ENCODE data around the gene TNNT3.
"Not testable (repeated sequence)": the region's sequence is repeated elsewhere in the genome, so short reads cannot be mapped to it uniquely, and the experiment has no call there.

The TNNT3 gene

DNA sequence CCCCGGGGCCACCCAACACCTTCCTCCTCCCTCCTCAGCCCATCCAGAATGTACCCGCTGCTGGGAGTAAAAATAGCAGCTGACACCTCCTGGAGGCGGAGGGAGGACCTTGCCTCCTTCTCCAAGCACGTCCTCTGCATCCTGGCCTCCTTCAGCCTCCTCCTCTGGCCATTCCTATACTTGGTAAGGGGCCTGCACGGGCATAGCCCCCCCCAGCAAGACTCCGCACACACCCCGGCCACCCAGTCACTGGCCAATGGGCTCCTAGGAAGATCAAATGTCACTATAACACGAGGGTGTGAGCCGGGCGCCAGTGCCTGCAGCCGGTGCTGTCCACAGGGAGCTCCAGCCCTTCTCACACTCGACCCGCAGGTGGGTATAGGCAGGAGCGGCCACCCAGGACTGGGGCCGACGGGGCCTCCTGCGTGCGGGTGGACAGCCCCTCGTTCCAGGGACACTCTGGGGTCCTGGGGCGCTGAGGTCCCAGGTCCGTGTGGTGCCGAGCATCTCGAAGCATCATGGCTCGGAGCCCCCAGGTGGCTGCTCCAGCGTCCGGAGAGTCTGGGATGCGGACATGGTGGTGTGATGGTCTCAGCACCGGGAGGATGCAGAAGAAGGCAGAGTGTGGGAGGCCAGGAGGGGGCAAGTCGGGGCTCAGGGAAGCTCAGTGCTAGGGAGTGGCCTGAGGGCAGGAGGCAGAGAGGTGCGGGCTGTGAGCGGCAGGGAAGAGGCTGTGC, at the start of gene TNNT3:
TSS of gene TNNT3 (plus strand) at position 313 of the 737 bp plus-strand sequence. CDS start 3,172 bp downstream, outside the sequence.
- DNase-seq: no peak

DNA sequence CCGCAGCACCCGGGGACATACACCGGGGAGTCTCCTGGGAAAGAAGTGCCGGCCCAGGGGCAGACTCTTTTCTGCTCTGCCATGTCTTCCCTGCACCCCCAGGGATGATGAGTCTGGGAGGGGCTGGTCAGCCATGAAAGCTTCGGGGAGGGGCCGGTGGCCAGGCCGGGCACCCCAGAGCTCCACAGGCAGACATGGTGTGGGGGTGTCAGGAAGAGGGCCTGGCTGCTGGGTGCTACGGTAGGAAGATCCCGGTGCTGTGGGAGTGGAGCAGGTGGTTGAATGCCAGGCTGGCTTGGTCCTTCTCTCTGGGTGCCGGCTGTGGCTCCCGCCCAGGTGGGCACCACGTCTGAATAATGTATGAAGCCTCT, 49.2 kb upstream of the TNNT3 start:
- DNase-seq: no peak

DNA sequence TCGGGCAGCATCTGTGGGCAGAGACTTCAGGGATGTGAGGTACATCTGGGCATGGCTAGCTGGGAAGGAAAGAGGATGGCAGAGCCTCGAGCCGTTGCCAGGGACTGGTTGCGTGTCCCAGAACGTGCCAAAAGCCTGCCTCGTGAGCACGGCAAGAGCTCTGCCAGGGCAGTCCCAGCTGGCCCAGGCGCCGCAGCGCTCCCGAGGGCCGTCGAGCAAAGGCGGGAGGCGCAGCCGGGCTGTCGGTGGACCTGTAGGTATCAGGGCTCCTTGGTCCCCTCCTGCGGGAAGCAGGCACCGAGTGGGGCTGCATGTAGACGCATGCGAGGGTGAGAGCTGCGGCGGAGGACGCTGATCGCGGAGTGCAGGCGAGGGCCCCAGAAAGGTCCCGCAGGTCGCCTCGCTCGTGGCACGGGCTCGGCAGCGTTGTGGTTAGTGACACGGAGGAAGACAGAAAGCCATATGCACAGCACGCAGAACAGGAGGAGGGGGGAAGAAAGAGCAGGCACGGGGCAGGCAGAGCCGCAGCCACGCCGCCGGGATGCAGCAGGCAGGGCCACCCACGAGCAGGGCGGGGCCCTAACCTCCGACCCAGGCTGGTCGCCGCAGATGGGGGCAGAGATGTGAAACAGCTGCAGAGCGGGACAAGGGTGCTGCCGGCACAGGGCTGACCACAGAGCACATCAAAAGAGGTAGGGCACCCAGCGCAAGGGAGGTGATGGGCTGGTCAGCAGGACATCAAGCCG, 48.6 kb upstream of the TNNT3 start:
- peak; percentile 55 for DNase-seq

DNA sequence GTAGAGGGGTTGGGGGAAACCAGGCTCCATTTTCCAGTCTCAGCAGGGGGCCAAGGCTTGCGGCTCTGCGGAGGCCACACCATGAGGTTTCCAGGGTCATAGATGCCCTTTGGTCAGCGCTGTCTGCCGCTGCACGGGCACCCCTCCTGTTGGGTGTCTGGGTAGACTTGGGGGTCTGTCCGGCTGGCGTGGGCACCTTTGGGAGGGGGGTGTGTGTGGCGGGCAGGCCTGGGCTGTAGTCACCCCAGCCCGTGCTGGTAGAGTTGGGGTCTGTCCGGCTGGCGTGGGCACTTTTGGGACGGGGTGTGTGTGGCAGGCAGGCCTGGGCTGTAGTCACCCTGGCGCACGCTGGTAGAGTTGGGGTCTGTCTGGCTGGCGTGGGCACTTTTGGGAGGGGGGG, 48.0 kb upstream of the TNNT3 start:
- DNase-seq: no peak

DNA sequence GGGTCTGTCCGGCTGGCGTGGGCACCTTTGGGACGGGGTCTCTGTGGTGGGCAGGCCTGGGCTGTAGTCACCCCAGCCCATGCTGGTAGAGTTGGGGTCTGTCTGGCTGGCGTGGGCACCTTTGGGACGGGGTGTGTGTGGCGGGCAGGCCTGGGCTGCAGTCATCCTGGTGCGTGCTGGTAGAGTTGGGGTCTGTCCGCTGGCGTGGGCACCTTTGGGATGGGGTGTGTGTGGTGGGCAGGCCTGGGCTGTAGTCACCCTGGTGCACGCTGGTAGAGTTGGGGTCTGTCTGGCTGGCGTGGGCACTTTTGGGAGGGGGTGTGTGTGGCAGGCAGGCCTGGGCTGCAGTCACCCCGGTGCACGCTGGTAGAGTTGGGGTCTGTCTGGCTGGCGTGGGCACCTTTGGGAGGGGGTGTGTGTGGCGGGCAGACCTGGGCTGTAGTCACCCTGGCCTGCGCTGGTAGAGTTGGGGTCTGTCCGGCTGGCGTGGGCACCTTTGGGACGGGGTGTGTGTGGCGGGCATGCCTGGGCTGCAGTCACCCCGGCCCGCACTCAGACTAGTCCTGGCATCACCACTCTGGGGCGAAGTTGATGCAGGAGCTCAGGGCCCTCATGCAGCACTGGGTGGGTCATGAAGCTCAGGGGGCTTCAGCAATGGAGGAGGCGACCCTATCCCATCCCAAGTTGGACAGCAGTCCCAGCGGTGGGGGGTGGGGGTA, 47.1 kb upstream of the TNNT3 start:
- no peak for DNase-seq

DNA sequence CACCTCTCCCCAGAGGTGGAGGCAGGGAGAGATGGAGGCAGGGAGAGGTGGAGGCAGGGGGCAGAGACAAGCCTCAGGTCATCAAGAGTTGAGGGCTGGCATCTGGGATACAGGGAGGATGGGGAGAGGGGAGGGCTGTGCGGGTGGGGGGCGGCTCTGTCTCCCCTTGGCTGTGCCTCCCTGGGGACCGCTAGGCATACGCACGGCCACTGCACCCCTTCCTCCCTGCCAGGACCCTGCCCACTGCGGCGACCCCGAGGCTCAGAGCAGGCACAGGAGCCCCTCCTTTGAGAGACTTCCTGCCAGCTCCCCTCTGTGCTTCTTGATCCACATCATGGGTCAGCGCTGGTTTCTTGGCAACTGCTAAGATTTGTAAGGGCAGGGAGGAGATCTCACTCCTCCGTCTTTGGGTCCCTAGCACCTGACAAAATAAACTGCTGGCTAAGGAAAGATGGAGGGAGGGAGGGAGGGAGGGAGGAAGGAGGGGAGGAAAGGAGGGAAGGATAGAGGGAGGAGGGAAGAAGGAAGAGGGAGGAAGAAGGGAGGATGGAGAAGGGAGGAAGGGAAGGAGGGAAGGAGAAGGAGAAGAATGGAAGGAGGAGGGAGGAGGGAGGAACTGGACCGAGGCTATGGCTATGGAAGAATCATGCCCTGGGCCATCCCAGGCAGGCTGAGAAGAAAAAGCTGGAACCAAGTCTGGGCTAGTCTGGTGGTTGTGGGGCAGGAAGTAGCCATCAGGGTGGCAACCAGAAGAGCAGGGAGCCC, 46.3 kb upstream of the TNNT3 start:
- DNase-seq: no peak

DNA sequence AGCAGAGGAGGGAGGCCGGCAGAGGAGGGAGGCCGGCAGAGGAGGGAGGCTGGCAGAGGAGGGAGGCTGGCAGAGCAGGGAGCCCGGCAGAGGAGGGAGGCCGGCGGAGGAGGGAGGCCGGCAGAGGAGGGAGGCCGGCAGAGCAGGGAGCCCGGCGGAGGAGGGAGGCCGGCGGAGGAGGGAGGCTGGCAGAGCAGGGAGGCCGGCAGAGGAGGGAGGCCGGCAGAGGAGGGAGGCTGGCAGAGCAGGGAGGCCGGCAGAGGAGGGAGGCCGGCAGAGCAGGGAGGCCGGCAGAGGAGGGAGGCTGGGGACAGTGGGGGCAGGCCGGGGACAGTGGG, 45.7 kb upstream of the TNNT3 start:
- DNase-seq: not testable (repeated sequence)

DNA sequence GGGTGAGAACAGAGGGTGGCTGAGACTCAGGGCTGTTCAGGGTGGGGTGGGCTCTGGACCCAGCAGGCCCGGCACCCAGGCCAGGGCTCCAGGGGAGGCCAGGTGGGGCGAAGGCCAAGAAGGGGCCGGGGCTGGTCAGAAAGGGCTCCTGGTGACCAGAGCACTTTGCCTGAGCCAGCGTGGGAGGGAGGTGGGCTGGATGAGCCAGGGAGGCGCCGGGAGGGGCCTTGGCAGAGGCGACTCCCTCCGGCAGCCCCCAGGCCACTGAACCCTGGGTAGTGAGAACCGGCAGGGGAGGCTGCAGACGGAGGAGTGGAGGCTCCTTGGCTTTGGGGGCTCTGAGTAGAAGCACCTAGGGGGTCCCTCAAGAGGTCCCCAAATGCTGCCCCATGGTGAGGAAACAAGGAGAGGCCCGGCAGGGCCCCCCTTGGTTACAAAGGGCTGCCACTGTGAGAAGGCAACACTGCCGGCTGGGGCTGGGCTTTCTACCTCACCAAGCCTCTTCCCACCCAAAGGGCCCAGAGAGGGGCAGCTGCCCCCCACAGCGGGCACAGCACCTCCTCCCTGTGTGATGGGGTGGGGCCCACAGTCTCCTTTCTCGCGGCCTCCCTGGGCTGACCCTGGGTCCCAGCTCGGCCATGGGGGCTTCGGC, 44.9 kb upstream of the TNNT3 start:
- DNase-seq: not testable (repeated sequence)

DNA sequence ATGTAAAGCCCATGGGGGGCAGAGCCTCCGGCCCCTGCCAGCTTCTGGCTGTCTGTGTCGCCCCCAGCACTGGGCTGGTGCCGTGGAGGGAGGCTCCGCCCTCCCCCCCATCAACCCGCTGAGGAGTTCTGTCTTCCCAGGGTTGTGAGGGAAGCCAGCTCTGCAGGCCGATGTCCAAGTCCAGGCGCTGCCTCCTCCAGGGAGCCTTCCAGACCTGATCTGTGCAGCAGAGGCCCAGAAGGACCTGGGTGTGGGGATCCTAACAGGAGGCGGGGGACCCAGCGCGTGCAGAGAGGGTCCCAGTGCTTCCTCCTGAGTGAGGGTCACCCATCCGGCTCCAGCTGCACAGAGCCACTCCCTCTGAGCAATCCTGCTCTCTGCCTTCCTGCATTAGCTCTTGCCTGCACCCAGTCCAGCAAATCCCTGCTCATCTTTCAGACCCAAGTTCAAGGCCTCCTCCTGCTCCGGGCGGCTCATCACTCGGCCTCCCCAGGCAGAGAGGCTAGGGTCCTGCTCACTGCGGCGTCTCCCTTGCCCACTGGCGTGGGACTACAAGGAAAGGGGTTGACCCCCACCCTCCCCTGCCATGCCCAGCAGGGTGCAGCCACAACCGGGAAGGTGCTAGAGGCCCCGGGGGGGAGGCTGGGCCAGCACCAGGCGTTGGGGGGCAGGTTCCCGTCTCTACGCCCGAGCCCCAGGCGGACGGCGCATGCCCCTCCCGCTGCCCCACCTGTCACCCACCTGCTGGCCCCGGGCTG, 44.2 kb upstream of the TNNT3 start:
- DNase-seq: no peak

DNA sequence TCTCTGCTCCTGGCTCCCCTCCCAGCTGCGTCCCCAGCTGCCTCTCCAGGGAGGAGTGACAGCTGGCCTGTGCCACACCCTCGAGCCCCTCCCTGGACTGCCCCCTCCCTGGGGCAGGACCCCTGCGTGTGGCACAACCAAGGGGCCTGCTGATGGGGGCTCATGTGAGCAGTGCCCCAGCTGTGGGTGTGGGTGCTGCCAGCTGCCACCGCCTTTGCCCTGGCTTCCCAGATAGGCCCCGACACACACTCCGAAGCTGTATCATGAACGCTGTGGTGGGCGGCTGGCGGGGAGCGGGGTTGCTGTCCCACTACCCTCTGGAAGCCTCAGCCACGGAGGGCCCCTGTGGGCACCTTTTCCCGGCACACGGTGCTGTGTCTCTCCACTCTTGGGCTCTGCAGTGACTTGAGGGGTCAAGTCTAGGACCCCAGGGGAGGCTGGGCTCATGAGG, 43.6 kb upstream of the TNNT3 start:
- DNase-seq: not testable (repeated sequence)

DNA sequence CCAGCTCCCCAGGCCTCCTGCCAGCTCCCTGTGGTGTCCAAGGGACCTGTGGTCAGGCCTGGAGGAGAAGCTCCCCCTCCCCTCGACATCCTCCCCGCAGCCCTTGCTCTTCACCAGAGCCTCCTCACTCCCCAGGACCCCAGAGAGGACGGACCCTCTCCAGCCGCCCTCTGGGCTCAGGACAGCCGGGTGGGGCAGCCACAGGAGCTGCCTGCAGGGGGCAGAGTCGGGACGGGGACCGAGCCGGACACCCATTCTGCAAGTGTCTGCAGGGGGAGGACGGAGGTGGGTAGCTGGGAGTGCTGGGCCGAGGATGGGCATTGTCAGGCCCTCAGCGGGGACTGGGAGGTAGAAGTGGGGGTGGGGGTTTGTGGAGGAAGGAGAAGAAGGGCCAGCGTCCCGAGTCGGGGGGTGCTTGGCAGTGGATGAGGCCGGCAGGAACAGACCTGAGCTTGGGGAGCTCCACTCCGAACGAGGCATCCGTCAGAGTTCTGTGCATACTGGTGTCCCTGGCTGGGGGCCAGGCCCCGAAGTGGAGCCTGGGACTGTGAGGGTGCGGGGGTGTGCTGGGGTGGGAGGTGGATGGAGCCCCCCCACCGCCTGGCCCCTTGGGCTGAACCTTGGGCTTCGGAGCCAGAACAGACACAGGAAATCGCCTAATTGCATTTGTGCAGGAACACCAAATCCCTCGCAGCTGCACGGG, 43.0 kb upstream of the TNNT3 start:
- DNase-seq: no peak

DNA sequence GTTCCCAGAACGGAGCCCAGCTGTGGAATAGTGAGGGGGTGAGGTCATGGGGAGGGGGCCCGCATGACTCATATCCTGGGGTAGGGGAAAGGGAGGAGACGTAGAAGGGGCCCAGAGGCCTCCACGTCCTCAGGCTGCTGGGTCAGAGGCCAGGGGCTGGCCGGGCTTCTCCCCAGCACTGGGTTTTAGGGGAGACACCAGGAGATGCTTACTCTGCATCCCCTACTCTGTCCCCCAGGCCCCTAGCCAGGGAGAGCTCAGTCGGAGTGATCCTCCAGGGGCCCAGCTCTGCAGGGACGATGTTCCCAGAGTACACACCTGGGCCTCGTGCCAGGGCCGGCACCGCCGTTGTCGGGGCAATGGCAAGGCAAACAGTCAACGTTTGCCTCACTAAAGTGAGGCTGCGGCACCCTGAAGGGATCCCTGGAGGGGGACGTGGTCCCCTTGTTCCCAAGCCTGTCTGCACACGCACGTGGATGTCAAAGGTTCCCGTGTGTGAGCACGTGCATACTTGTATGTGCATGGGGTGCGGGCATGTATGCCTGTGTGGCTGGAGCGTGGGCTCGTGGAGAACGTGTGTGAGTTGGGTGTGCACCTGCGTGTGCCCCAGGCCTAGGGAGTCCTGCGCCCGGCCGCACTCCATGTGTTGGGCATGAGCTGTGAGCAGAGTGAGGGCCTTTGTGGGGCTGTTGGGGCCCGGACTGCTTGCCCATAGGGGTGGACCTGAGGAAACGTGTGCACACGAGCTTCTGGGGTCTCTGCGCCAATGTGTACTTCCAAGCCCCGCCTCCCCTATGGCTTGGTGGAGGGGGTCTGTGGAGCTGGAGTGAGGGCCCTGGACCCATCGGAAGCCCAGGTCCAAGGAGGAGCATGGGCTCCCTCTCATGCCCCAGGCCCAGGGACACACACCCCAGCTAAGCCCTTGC, 42.0 kb upstream of the TNNT3 start:
- no peak for DNase-seq

DNA sequence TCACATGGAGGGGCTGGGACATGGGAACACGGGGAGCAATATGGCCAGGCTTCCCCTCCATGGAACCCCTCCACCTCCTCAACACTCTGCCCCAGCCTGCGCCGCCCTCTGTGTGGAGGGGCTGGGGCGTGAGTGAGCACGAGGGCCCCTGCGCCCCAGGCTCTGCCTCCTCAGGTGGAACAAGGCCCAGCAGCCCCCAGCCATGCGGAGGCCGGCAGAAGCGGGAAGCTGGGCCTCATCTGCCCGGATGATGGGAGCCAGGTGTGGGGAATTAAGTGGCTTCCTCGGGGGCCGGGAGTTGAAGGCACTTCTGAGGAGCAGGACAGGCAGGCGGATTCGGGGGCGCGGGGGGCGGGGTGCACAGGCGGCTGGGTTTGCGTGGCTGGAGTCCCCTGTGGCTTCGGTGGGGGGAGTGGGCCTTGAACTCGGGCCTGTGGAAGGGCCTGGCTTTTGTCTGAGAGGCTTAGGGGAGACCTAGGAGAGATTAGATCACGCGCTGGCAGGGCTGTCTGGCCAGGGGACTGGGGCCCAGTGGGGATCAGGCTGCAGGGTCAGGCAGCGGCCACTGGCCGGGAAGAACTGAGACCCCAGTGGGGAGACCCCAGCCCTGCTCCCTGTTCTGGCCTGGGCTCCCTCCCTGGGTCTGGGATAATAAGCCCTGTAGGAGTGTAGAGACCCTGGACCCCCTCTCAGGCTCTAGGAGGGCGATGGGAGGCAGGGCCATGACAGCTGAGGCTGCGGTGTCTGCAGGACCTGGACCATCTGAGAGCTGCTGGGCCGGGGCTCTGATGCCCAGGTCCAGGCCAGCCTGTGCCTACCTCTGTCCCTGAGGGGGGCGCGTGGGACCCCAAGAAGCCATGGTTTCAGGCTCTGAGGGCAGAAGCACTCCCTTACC, 41.1 kb upstream of the TNNT3 start:
- no peak for DNase-seq

DNA sequence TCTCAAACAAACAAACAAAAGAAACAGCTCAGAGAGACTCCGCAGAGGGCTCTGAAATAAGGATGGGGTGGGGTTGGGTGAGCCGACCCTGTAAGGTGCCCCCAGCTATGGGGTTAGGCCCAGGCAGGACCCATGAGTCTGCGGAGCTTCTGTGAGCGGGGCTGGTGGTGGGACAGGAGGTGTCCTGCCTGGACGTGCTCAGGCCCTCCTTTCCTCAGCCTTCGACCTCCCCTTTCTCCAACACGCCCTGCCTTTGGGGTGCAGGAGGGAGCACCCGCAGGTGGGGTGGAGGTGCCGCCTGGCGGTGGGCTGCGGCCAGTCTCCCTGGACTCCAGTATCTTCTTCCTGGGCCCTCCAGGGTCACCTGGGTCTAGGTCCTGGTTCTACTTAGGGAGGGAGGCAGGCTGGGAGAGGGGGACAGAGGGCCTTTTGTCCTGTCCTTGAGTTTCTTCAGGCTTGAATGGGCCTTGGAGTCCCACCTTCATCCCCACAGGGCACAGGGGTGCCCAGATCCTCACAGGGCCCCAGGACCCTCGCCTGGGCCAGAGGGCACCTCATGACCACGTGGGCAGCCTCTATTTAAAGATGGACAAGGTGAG, 40.1 kb upstream of the TNNT3 start:
- DNase-seq: no peak

DNA sequence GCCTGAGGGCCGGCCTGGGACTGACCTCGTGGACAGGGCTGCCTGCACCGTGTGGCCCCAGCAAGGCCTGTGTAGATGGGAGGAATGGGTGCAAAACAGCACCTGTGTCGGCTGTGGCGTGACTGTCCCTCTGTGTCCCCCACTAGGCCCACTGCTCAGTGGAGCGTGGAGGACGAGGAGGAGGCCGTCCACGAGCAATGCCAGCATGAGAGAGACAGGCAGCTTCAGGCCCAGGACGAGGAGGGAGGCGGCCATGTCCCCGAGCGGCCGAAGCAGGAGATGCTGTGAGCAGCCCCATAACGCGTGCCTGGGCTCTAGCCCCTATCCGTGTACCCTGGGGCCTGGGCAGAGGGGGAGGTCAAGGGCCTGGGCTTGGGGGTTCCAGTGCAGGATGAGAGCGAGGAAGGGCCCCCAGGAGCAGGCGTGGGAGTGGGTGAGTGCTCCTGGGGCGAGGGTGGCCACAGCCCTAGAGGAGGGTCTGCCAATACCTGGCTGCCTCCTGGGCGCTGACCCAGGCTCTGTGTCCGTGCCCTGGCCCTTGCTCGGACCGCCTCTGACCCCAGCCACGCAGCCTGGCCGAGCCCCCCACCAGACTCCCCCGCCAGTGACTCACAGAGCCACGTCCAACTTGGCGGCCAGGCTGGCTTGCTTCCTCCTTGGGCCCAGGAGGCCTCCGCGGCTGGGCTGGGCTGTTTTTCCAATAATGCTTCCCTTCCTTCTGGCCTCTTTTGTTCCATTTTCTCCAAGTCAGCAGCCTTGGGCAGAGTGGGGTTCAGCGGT, 39.4 kb upstream of the TNNT3 start:
- DNase-seq: no peak

DNA sequence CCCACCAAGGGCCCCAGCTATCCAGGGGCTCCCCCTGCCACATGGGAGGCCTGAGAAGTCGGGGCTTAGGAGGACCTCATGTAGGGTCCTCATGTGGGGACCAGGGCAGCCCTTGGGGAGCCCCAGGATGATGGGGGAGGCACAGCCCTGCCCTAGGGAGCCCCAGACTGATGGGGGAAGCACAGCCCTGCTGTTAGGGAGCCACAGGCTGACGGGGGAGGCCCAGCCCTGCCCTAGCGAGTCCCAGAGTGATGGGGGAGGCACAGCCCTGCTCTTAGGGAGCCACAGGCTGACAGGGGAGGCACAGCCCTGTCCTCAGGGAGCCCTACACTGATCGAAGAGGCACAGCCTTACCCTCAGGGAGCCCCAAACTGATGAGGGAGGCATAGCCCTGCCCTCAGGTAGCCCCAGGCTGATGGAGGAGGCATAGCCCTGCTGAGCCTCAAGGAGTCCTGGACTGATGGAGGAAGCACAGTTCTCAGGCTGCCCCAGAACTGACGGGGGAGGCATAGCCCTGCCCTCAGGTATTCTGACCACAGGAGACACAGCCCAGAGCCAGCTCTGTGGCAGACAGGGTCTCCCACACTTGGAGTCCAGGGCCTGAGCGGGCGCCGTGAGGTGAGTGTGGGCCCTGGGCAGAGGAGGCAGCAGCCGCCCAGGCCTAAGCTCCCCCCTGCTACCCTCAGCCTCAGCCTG, 38.6 kb upstream of the TNNT3 start:
- DNase-seq: no peak

Measured in activated naive CD4-positive, alpha-beta T cell treated with Interleukin-2 at 50 U/mL for 16 hours (primary cell).